SK-N-SH (cell line): ENCODE data around the gene FAM228B. TPM values are rescaled to one million over a fixed set of nuclear protein-coding genes. Genes with fewer than 3 reads are reported as not detected.

ENCODE experiments used
- CTCF ChIA-PET: fragments of 300-600, 350-600 bp; formaldehyde crosslinking; extraction: SDS; loops from one replicate; lab custom pipeline; 2021; lab: Yijun Ruan, JAX
- POLR2A ChIA-PET: fragments of 350-600 bp; sonication (Branson Sonifier 250); formaldehyde crosslinking; extraction: SDS; loops from one replicate; lab custom pipeline; 2020; ENCODE audit warnings: antibody characterized with exemption, inconsistent platforms; lab: Yijun Ruan, JAX
- DNase-seq: peaks from one replicate; pipeline ENCODE4 v3.0.0; 2012
- H2AFZ ChIP-seq: fragments of 200-600 bp; sonication (generic); 2 replicates; pipeline ENCODE4 v1.8.1; 2016; ENCODE audit warnings: antibody characterized with exemption, mild to moderate bottlenecking, low read depth
- H3F3A ChIP-seq: fragments of 200-600 bp; sonication (generic); replicated peaks from 2 replicates; pipeline ENCODE3; 2016; ENCODE audit warnings: antibody characterized with exemption, mild to moderate bottlenecking; ENCODE audit not compliant: insufficient read depth
- H3K27ac ChIP-seq, 2 experiments: fragments of 200-500 bp in 1 of 2; fragments of 200-600 bp in 1 of 2; sonication (Bioruptor generic) in 1 of 2; sonication (generic), shearing (Covaris generic) in 1 of 2; 2 replicates each; pipeline versions ENCODE4 v1.5.1 to v1.6.1; 2014 to 2016; ENCODE audit warnings: low read depth in 2 of 2, inconsistent platforms in 1 of 2, low read length in 1 of 2, mild to moderate bottlenecking in 1 of 2, mixed read lengths in 1 of 2
- H3K27me3 ChIP-seq: fragments of 200-600 bp; sonication (generic), shearing (Covaris generic); 2 replicates; pipeline ENCODE4 v1.6.1; 2016; ENCODE audit warnings: mixed run types; ENCODE audit not compliant: insufficient read depth
- H3K36me3 ChIP-seq, 2 experiments: fragments of 200-500 bp in 1 of 2; fragments of 200-600 bp in 1 of 2; sonication (Bioruptor generic) in 1 of 2; sonication (generic) in 1 of 2; replicated peaks in 1 of 2; 2 replicates each; pipeline versions ENCODE3 to v1.5.1; 2014 to 2016; ENCODE audit warnings: low read length in 1 of 2, mild to moderate bottlenecking in 1 of 2; ENCODE audit not compliant: insufficient read depth in 2 of 2, control insufficient read depth in 1 of 2
- H3K4me1 ChIP-seq, 2 experiments: fragments of 200-500 bp in 1 of 2; fragments of 200-600 bp in 1 of 2; sonication (Bioruptor generic) in 1 of 2; sonication (generic), shearing (Covaris generic) in 1 of 2; 2 replicates each; pipeline versions ENCODE4 v1.5.1 to v1.6.1; 2014 to 2016; ENCODE audit warnings: low read depth in 1 of 2, low read length in 1 of 2, mixed run types in 1 of 2; ENCODE audit not compliant: insufficient read depth in 2 of 2, control insufficient read depth in 1 of 2
- H3K4me2 ChIP-seq: fragments of 200-600 bp; sonication (generic), shearing (Covaris generic); 2 replicates; pipeline ENCODE4 v1.6.1; 2017; ENCODE audit warnings: mixed run types
- H3K4me3 ChIP-seq, 2 experiments: fragments of 200-500 bp in 1 of 2; fragments of 200-600 bp in 1 of 2; sonication (Bioruptor generic) in 1 of 2; sonication (generic), shearing (Covaris generic) in 1 of 2; 2 replicates each; pipeline versions ENCODE4 v1.5.1 to v1.8.1; 2014 to 2016; ENCODE audit warnings: low read depth in 2 of 2, inconsistent platforms in 1 of 2, low read length in 1 of 2, mild to moderate bottlenecking in 1 of 2, mixed read lengths in 1 of 2, moderate library complexity in 1 of 2
- H3K79me2 ChIP-seq: fragments of 200-600 bp; sonication (generic); 2 replicates; pipeline ENCODE4 v1.8.1; 2017; ENCODE audit warnings: mild to moderate bottlenecking; ENCODE audit not compliant: insufficient read depth
- H3K9ac ChIP-seq: fragments of 200-600 bp; sonication (generic); 2 replicates; pipeline ENCODE4 v1.6.1; 2017; ENCODE audit warnings: mixed run types
- H3K9me2 ChIP-seq: fragments of 200-600 bp; sonication (generic); 2 replicates; pipeline ENCODE4 v1.6.1; 2017; ENCODE audit warnings: mixed run types
- H3K9me3 ChIP-seq: fragments of 200-600 bp; sonication (generic); 2 replicates; pipeline ENCODE4 v1.6.1; 2017; ENCODE audit warnings: mixed run types, mild to moderate bottlenecking, moderate library complexity
- H4K20me1 ChIP-seq: fragments of 200-600 bp; sonication (generic); 2 replicates; pipeline ENCODE4 v1.6.1; 2017; ENCODE audit warnings: mild to moderate bottlenecking, mixed run types; ENCODE audit not compliant: insufficient read depth
- CHD2 ChIP-seq: fragments of 150-350 bp; IDR thresholded peaks from 2 replicates; pipeline ENCODE4 v1.6.1; 2018; ENCODE audit warnings: low read length; ENCODE audit not compliant: partially characterized antibody
- ELF1 ChIP-seq: IDR thresholded peaks from 2 replicates; pipeline ENCODE4 v1.4.0; 2012
- EZH2phosphoT487 ChIP-seq: fragments of 200-600 bp; sonication (generic); IDR thresholded peaks from 2 replicates; pipeline ENCODE4 v1.6.1; 2017; ENCODE audit warnings: low read depth, mixed run types, mild to moderate bottlenecking, antibody characterized with exemption, moderate library complexity, borderline replicate concordance
- FOSL2 ChIP-seq: IDR thresholded peaks from 2 replicates; pipeline ENCODE4 v1.4.0; 2012; ENCODE audit warnings: low read depth, mild to moderate bottlenecking, moderate library complexity, borderline replicate concordance
- GABPA ChIP-seq: IDR thresholded peaks from 2 replicates; pipeline ENCODE4 v1.4.0; 2012; ENCODE audit warnings: low read depth, mild to moderate bottlenecking
- JUND ChIP-seq: IDR thresholded peaks from 2 replicates; pipeline ENCODE4 v1.4.0; 2012
- MXI1 ChIP-seq: IDR thresholded peaks from 2 replicates; pipeline ENCODE4 v1.6.1; 2012; ENCODE audit warnings: mild to moderate bottlenecking, low read depth, low read length, improper control_type of control experiment
- NFIC ChIP-seq: IDR thresholded peaks from 2 replicates; pipeline ENCODE4 v1.4.0; 2012; ENCODE audit warnings: borderline replicate concordance
- POLR2AphosphoS5 ChIP-seq: IDR thresholded peaks from 2 replicates; pipeline ENCODE4 v1.6.1; 2012; ENCODE audit warnings: low read depth, low read length
- RAD21 ChIP-seq: IDR thresholded peaks from 2 replicates; pipeline ENCODE4 v1.6.1; 2012; ENCODE audit warnings: mild to moderate bottlenecking, low read length
- RCOR1 ChIP-seq: fragments of 150-350 bp; IDR thresholded peaks from 2 replicates; pipeline ENCODE4 v1.6.1; 2017; ENCODE audit warnings: antibody characterized with exemption, low read length
- RFX5 ChIP-seq: IDR thresholded peaks from 2 replicates; pipeline ENCODE4 v1.6.1; 2012; ENCODE audit warnings: mild to moderate bottlenecking, improper control_type of control experiment, low read length
- RXRA ChIP-seq: IDR thresholded peaks from 2 replicates; pipeline ENCODE4 v1.4.0; 2012; ENCODE audit warnings: low read depth, mild to moderate bottlenecking, borderline replicate concordance
- SMC3 ChIP-seq: IDR thresholded peaks from 2 replicates; pipeline ENCODE4 v1.6.1; 2012; ENCODE audit warnings: low read depth, low read length, improper control_type of control experiment
- TAF1 ChIP-seq: IDR thresholded peaks from 2 replicates; pipeline ENCODE4 v1.6.1; 2012; ENCODE audit warnings: low read depth, mild to moderate bottlenecking, low read length, moderate library complexity, borderline replicate concordance
- TEAD4 ChIP-seq: IDR thresholded peaks from 2 replicates; pipeline ENCODE4 v1.4.0; 2012; ENCODE audit warnings: mild to moderate bottlenecking, borderline replicate concordance; ENCODE audit not compliant: insufficient read depth
- YY1 ChIP-seq: IDR thresholded peaks from 2 replicates; pipeline ENCODE4 v1.4.0; 2012; ENCODE audit warnings: low read depth, mild to moderate bottlenecking
- WGBS: methylation state at CpG from one replicate; pipeline ENCODE4 v1.1.6; 2017; ENCODE audit warnings: low lambda C conversion rate; 5-methylcytosine and 5-hydroxymethylcytosine counted together
- polyA plus RNA-seq, 3 experiments: library from polyadenylated mRNA; depleted of rRNA; stranded (reverse); fragments of >200 nt; gene quantifications; 2 replicates each; pipeline ENCODE4 v1.2.3, GENCODE V29; 2012
- TF ChIP-seq, protein P1 (sequence below): IDR thresholded peaks from 2 replicates; pipeline ENCODE4 v1.4.0; 2012; ENCODE audit warnings: low read depth
- TF ChIP-seq, protein P2 (sequence below): IDR thresholded peaks from 2 replicates; pipeline ENCODE4 v1.6.1; 2012; ENCODE audit warnings: mild to moderate bottlenecking, low read depth, low read length, moderate library complexity
- TF ChIP-seq, protein P3 (sequence below): IDR thresholded peaks from 2 replicates; pipeline ENCODE4; 2012
- TF ChIP-seq, protein P4 (sequence below): fragments of 150-350 bp; IDR thresholded peaks from 2 replicates; pipeline ENCODE4 v1.6.1; 2017; ENCODE audit warnings: antibody characterized with exemption, low read length, low read depth, borderline replicate concordance
- TF ChIP-seq, protein P5 (sequence below): IDR thresholded peaks from 2 replicates; pipeline ENCODE4 v1.4.0; 2012; ENCODE audit warnings: low read depth, borderline replicate concordance

FAM228B gene
- polyA plus RNA-seq, 1 of the 3 experiments (the other 2 are of a cell fraction), result 5.3 TPM

DNA sequence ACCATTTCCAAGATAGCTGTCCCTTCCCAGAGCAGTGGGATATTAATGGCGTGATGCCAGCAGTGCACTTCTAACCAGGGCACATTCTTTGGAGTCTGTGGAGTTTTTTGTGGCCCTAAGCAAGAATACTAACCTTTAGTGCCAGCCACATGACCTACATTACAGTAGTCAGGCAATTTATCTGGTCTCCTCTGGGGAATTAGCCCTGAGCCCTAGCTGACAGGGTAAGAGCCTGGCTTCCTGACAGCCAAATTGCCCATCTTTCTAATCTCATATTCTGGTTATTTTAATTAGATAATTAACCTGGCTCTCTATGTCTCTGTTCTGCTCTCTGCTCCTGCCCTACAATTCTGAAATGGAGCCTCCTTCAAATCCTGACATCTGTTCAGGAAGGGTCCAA, 5.4 kb upstream of the FAM228B start (continued):
- TF ChIP-seq, protein P1, sequence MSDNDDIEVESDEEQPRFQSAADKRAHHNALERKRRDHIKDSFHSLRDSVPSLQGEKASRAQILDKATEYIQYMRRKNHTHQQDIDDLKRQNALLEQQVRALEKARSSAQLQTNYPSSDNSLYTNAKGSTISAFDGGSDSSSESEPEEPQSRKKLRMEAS, result no peak
- TF ChIP-seq YY1 (no peak), RFX5 (peak; percentile 56; the same call in 1 of the 2 replicates), MXI1 (peak; percentile 73), ELF1 (no peak), NFIC (no peak; the same call in 1 of the 2 replicates), EZH2phosphoT487 (no peak), SMC3 (0 out of 2 replicates have a peak, but pooled peaks have one; percentile 7), RCOR1 (peak; percentile 98), FOSL2 (no peak), TAF1 (no peak), RXRA (no peak), JUND (no peak)
- TF ChIP-seq, protein P2, sequence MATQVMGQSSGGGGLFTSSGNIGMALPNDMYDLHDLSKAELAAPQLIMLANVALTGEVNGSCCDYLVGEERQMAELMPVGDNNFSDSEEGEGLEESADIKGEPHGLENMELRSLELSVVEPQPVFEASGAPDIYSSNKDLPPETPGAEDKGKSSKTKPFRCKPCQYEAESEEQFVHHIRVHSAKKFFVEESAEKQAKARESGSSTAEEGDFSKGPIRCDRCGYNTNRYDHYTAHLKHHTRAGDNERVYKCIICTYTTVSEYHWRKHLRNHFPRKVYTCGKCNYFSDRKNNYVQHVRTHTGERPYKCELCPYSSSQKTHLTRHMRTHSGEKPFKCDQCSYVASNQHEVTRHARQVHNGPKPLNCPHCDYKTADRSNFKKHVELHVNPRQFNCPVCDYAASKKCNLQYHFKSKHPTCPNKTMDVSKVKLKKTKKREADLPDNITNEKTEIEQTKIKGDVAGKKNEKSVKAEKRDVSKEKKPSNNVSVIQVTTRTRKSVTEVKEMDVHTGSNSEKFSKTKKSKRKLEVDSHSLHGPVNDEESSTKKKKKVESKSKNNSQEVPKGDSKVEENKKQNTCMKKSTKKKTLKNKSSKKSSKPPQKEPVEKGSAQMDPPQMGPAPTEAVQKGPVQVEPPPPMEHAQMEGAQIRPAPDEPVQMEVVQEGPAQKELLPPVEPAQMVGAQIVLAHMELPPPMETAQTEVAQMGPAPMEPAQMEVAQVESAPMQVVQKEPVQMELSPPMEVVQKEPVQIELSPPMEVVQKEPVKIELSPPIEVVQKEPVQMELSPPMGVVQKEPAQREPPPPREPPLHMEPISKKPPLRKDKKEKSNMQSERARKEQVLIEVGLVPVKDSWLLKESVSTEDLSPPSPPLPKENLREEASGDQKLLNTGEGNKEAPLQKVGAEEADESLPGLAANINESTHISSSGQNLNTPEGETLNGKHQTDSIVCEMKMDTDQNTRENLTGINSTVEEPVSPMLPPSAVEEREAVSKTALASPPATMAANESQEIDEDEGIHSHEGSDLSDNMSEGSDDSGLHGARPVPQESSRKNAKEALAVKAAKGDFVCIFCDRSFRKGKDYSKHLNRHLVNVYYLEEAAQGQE, result no peak
- TF ChIP-seq, protein P3, sequence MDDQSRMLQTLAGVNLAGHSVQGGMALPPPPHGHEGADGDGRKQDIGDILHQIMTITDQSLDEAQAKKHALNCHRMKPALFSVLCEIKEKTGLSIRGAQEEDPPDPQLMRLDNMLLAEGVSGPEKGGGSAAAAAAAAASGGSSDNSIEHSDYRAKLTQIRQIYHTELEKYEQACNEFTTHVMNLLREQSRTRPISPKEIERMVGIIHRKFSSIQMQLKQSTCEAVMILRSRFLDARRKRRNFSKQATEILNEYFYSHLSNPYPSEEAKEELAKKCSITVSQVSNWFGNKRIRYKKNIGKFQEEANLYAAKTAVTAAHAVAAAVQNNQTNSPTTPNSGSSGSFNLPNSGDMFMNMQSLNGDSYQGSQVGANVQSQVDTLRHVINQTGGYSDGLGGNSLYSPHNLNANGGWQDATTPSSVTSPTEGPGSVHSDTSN, result no peak
- TF ChIP-seq, protein P4, sequence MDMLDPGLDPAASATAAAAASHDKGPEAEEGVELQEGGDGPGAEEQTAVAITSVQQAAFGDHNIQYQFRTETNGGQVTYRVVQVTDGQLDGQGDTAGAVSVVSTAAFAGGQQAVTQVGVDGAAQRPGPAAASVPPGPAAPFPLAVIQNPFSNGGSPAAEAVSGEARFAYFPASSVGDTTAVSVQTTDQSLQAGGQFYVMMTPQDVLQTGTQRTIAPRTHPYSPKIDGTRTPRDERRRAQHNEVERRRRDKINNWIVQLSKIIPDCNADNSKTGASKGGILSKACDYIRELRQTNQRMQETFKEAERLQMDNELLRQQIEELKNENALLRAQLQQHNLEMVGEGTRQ, result no peak

DNA sequence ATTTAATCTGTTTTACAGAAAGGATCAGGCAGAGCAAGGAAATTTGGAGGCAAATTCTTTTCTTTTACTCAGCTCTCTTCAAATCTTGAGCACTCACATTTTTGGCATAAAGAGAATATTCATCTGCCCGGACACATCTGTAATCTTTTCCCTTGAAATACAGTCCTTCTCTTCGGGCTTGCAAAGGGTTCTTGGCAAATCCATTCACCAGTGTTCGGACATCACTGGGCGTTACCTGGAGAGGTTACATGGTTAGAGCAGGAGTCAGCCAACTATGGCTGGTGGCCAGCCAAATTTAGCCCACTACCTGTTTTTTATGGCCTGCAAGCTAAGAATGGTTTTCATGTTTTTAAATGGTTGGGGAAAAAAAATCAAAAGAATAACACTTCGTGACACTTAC, 2.2 kb upstream of the FAM228B start:
- no peak overlapping the region for H3K4me2 ChIP-seq
- no peaks in the 10 kb centered on the region for H3K36me3 ChIP-seq
- H3K4me3 ChIP-seq, result no peak overlapping the region
- H3K79me2 ChIP-seq, result peaks cover 12% of the 10 kb centered on the region; the same call in 1 of the 2 replicates
- TF ChIP-seq, protein P5, sequence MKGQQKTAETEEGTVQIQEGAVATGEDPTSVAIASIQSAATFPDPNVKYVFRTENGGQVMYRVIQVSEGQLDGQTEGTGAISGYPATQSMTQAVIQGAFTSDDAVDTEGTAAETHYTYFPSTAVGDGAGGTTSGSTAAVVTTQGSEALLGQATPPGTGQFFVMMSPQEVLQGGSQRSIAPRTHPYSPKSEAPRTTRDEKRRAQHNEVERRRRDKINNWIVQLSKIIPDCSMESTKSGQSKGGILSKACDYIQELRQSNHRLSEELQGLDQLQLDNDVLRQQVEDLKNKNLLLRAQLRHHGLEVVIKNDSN, result no peak
- TF ChIP-seq CHD2 (no peak), FOSL2 (no peak), RAD21 (no peak), RXRA (no peak), GABPA (no peak), POLR2AphosphoS5 (no peak), TAF1 (no peak), TEAD4 (no peak)
- TF ChIP-seq, protein P3, result no peak
- TF ChIP-seq, protein P4, result no peak
- ChIA-PET CTCF (interaction anchor here (1.2 to 3.5 kb wide), 2 partner anchors 37 to 40 kb away, joined by 5 to 31 read pairs; partner anchors contain the start of gene TP53I3), POLR2A (interaction anchor here (0.7 to 4.5 kb wide), 2 partner anchors 37 to 58 kb away, joined by 3 to 28 read pairs; partner anchors contain the start of gene TP53I3)
- peaks cover 31% of the 10 kb centered on the region for H3F3A ChIP-seq
- DNase-seq, result no peak
- no peaks in the 10 kb centered on the region for H3K9me3 ChIP-seq
- H3K27ac ChIP-seq, result peak overlapping the region; percentile 24 to 56; a peak in 2 of 4 replicates
- H3K4me1 ChIP-seq, result peaks cover 5 to 23% of the 10 kb centered on the region in 2 experiments; a peak in 3 of 4 replicates
- WGBS, result 61% methylated on average over 5 of the region's 5 CpGs
- H3K9ac ChIP-seq, result no peak overlapping the region
- no peaks in the 10 kb centered on the region for H3K27me3 ChIP-seq
- no peak overlapping the region for H2AFZ ChIP-seq
- H4K20me1 ChIP-seq, result no peaks in the 10 kb centered on the region
- no peaks in the 10 kb centered on the region for H3K9me2 ChIP-seq
